ENCODE measurements around the gene TP53I11.

The TP53I11 gene

DNA sequence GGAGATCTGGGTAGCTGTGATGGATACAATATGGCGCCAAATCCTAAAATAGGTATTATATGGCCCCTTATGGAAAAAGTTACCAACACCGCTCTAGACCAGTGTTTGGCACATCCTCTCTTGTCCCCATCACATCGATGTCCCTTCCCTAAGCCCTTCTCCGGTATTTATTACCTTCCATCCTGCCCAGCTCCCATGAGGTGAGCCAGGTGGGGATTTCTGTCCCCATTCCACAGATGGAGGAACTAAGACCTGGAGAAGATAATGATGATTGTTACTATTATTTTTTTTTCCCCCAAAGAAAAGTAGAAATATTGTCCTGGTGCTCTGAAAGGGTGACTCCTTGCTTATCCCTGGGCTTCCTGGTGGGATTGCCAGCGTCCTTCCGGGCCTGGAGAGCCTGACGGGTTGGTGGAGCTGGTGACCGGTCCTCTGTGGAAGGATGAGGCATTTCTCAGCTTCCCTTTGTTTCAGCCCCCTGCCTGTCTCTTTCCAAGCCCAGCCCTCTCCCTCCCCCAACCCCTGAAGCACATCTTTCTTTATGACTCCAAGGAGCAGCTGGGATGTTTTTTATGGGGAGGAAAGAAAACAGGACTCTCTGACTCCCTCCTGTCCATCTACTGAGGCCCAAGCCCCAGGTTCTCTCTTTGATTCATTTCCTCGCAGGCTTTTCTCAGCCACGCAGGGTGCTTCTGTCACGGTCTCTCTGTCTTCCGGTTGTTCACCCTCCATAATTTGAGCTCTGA is 65.4 kb downstream of the TP53I11 start:
- no peak for DNase-seq (ENCODE audit: low spot score)

- no peak for DNase-seq (ENCODE audit: low spot score)
Measured at GRCh38 chr11:44884056-44884455, 66.6 kb downstream of the TP53I11 start.

DNA sequence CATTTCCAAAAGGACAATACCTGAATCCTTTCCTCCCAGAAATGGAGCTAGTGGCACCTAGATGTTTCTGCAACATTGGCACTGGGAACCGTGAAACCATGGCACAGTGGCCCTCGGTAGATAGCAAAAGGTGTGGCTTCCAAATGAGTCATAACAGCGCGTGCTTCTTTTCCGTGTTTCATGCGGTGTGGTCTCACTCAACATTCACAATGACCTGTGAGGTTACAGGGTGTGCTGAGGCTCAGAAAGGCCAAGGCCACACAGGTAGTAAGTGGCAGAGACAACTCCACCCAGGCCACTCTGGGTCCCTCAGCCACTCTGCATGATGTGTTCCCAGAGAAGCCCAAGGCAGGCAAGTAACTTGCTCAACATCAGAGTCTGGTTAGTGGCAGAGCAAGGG is 67.4 kb downstream of the TP53I11 start:
- DNase-seq (ENCODE audit: low spot score): no peak

Data from kidney tubule cell (primary cell).